Lung (tissue), 12 donors: Measurements from ENCODE around the gene SAMM50. TPM values are rescaled to one million over a fixed set of nuclear protein-coding genes. Genes with fewer than 3 reads are reported as not detected.

ENCODE experiments used
- ATAC-seq: fragments of 200-7000 bp; cut with Tn5 transposase; one replicate; pipeline ENCODE4 v1.9.1; 2020; ENCODE audit warnings: moderate number of reproducible peaks; ENCODE audit not compliant: insufficient read depth, low FRiP score
- DNase-seq, 3 donors: peaks; one replicate each; pipeline ENCODE4 v3.0.0-alpha.2; 2013 to 2017
- H3K27ac ChIP-seq, 2 donors: one replicate each; pipeline ENCODE4 v1.5.1; 2013; ENCODE audit warnings: mild to moderate bottlenecking in 2 of 2, moderate library complexity in 2 of 2, control low read depth in 1 of 2, inconsistent platforms in 1 of 2, low read depth in 1 of 2, low read length in 1 of 2
- H3K27me3 ChIP-seq, 3 donors: one replicate each; pipeline ENCODE4 v1.5.1; 2013; ENCODE audit warnings: low read length in 2 of 3; ENCODE audit not compliant: control insufficient read depth in 3 of 3, insufficient read depth in 3 of 3
- H3K36me3 ChIP-seq, 4 donors: one replicate each; pipeline ENCODE4 v1.5.1; 2013; ENCODE audit warnings: low read length in 4 of 4, mild to moderate bottlenecking in 1 of 4, moderate library complexity in 1 of 4; ENCODE audit not compliant: control insufficient read depth in 4 of 4, insufficient read depth in 4 of 4
- H3K4me1 ChIP-seq, 5 donors: one replicate each; pipeline ENCODE4 v1.5.1; 2013; ENCODE audit warnings: low read length in 5 of 5, mild to moderate bottlenecking in 2 of 5, moderate library complexity in 1 of 5; ENCODE audit not compliant: control insufficient read depth in 5 of 5, insufficient read depth in 5 of 5
- H3K4me3 ChIP-seq: one replicate; pipeline ENCODE4 v1.5.1; 2013; ENCODE audit warnings: mild to moderate bottlenecking, control low read depth, moderate library complexity
- H3K9ac ChIP-seq, 2 donors: one replicate each; pipeline ENCODE4 v1.5.1; 2013; ENCODE audit warnings: low read length in 2 of 2, control low read depth in 1 of 2; ENCODE audit not compliant: insufficient read depth in 1 of 2
- H3K9me3 ChIP-seq, 4 donors: one replicate each; pipeline ENCODE4 v1.5.1; 2013; ENCODE audit warnings: low read length in 3 of 4, mild to moderate bottlenecking in 1 of 4, moderate library complexity in 1 of 4; ENCODE audit not compliant: control insufficient read depth in 4 of 4, insufficient read depth in 3 of 4
- CTCF ChIP-seq: IDR thresholded peaks from 2 replicates; pipeline ENCODE4 v1.5.1; 2012; ENCODE audit warnings: mild to moderate bottlenecking; ENCODE audit errors: control extremely low read depth, extremely low read depth
- WGBS, 2 donors: extraction: QIAGEN DNeasy Blood & Tissue Kit; methylation state at CpG; one replicate each; pipeline ENCODE4 v1.1.7; 2013; 5-methylcytosine and 5-hydroxymethylcytosine counted together
- polyA plus RNA-seq, 2 donors: library from polyadenylated mRNA; stranded (reverse); fragments of 200-250 nt; gene quantifications; one replicate each; pipeline ENCODE4 v1.2.1, GENCODE V29; 2013
- total RNA-seq, 2 donors: library from RNA; depleted of rRNA in 1 of 2; stranded (reverse); fragments of >200 nt in 1 of 2; gene quantifications; one replicate each; pipeline ENCODE4 v1.2.1, GENCODE V29; 2014 to 2021
- donor health status: control.
- donor health status: control.
- donor health status: Bipolar disorder and iron deficiency.
- donor health status: healthy.
- donor health status: DM: yes; HTN: yes; CAD: no.

SAMM50 gene
- total and polyA plus RNA-seq, 4 donors, result 11.2 to 35.9 (median 30.5) TPM

- Histone ChIP-seq H3K27me3 (peaks cover 0 to 4% (median 0%) of the 10 kb centered on the region in 3 donors), H3K36me3 (no peaks in the 10 kb centered on the region), H3K9ac (no peak overlapping the region), H3K9me3 (no peaks in the 10 kb centered on the region), H3K27ac (no peak overlapping the region), H3K4me1 (peaks cover 0 to 6% (median 2%) of the 10 kb centered on the region in 5 donors), H3K4me3 (no peak overlapping the region)
- WGBS, 2 donors, result 70 to 73% methylated on average over 6 of the region's 6 CpGs
- DNase-seq (no peak), ATAC-seq (no peak)
- no peak for TF ChIP-seq CTCF
Observed at GRCh38 chr22:43925433-43926348, 29.6 kb upstream of the SAMM50 start.

- Histone ChIP-seq H3K36me3 (no peaks in the 10 kb centered on the region), H3K9me3 (no peaks in the 10 kb centered on the region), H3K27ac (no peak overlapping the region), H3K27me3 (peaks cover 0 to 4% (median 0%) of the 10 kb centered on the region in 3 donors), H3K9ac (no peak overlapping the region), H3K4me1 (peaks cover 0 to 6% (median 2%) of the 10 kb centered on the region in 5 donors), H3K4me3 (no peak overlapping the region)
- 90 to 100% methylated on average over 1 of the region's 1 CpG for WGBS, 2 donors
- no peak for DNase-seq
- TF ChIP-seq CTCF, result no peak
- ATAC-seq, result no peak
Observed at GRCh38 chr22:43926349-43926710, 28.9 kb upstream of the SAMM50 start.

GRCh38 chr22:43928468-43928867 is 26.8 kb upstream of the SAMM50 start:
- no peak overlapping the region for H3K9ac ChIP-seq
- TF ChIP-seq CTCF, result no peak
- no peak for ATAC-seq

More at GRCh38 chr22:43928468-43928867, 26.8 kb upstream of the SAMM50 start:
- Histone ChIP-seq H3K4me3 (no peak overlapping the region), H3K4me1 (peaks cover 0 to 6% (median 0%) of the 10 kb centered on the region in 5 donors), H3K27me3 (peaks cover 0 to 4% (median 0%) of the 10 kb centered on the region in 3 donors), H3K9me3 (no peaks in the 10 kb centered on the region), H3K36me3 (no peaks in the 10 kb centered on the region), H3K27ac (no peak overlapping the region)
- no peak for DNase-seq
- 56 to 78% methylated on average over 5 of the region's 5 CpGs for WGBS, 2 donors
